ENCODE data around the gene GAL3ST2.
"Not testable (repeated sequence)": the region's sequence is repeated elsewhere in the genome, so short reads cannot be mapped to it uniquely, and the experiment has no call there.

The GAL3ST2 gene

GRCh38 chr2:241810307-241811200 lies 33.9 kb downstream of the GAL3ST2 start:
- no peak for DNase-seq

GRCh38 chr2:241811201-241811951 lies 34.8 kb downstream of the GAL3ST2 start:
- no peak for DNase-seq

DNA sequence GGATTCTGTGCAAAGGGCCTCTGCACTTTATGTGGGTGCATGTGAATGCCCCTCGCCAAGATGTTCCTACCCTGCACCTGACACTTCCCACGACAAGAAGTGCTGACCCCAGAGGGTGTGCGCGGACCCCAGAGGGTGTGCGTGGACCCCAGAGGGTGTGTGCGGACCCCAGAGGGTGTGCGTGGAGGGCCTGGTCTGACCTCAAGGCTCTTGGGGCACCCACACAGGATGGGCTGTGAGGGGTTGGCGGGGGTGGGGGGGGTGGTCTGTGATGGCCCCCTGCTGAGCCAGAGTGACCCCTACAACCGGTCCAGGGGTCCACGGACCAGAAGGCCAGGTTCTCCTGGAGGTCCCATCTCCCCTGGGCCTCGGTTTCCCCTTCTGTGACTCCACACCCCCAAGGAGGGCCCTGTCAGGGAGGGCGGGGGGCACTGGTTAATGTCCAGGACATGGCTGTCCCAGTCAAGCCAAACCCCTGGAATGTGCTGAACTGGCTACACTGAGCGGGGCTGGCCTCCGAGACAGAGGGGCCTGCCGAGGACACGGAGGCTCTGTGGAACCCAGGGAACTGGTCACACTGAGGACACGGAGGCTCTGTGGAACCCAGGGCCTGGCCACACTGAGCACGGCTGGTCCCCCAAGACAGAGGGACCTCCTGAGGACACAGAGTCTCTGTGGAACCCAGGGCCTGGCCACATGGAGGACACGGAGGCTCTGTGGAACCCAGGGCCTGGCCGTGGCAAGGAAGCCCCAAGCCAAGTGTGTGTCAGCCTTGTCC lies 35.5 kb downstream of the GAL3ST2 start:
- no peak for DNase-seq

GRCh38 chr2:241812730-241813643 lies 36.4 kb downstream of the GAL3ST2 start:
- no peak for DNase-seq

GRCh38 chr2:241813644-241814392 lies 37.2 kb downstream of the GAL3ST2 start:
- no peak for DNase-seq

- DNase-seq, result no peak
These were observed 37.7 kb downstream of the GAL3ST2 start for GRCh38 chr2:241814393-241814642.

- DNase-seq, result no peak
These were observed 38.2 kb downstream of the GAL3ST2 start for GRCh38 chr2:241814643-241815476.

GRCh38 chr2:241815477-241816430 lies 39.1 kb downstream of the GAL3ST2 start:
- DNase-seq, result no peak

- no peak for DNase-seq
These were observed 40.0 kb downstream of the GAL3ST2 start for GRCh38 chr2:241816431-241817121.

DNA sequence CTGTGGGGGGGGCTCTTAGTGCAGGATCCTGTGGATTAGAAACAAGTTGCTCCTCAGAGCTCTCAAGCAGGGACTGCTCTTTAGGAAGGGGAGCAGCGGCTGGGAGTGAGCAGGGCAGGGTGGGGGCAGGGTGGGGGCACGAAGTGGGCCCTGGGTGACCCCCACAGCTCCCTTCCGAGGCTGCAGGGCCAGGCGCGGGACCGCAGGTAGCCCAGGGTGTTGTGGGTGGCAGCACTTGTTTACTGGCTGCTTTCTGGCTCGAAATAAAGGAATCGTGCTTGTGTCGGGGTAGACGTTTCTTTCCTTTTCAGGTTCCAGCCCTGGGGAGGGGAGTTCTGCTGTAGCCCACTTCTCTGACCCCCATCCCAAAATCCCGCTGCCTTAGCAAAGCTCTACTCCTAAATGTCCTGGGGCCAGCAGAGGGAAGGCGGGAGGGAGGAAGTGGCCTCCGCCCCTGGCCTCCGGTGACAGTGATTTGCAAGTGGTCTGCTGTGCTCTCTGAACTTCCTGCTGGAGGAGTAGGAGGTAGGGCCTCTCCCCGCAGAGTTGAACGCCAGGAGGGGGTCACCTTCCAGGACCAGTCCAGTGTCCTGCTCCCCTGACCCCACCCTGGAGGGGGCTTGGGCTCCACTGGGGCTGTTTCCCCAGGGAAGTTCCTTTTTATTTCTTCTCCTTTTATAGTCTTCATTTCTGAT lies 40.7 kb downstream of the GAL3ST2 start:
- no peak for DNase-seq

DNA sequence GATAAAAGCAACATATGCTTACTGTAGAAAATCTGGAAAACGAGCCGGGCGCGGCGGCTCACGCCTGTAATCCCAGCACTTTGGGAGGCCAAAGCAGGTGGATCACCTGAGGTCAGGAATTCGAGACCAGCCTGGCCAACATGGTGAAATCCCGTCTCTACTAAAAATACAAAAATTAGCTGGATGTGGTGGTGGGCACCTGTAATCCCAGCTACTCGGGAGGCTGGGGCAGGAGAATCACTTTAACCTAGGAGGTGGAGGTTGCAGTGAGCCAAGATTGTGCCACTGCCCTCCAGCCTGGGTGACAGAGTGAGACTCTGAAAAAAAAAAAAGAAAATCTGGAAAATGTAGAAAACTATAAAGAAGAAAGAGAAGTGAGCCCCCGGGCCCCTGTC lies 41.2 kb downstream of the GAL3ST2 start:
- DNase-seq, result not testable (repeated sequence)

- no peak for DNase-seq
These were observed 41.8 kb downstream of the GAL3ST2 start for GRCh38 chr2:241818229-241818942.

- no peak for DNase-seq
These were observed 42.3 kb downstream of the GAL3ST2 start for GRCh38 chr2:241818943-241819270.

GRCh38 chr2:241819947-241820624 lies 43.5 kb downstream of the GAL3ST2 start:
- not testable (repeated sequence) for DNase-seq

- no peak for DNase-seq
These were observed 44.2 kb downstream of the GAL3ST2 start for GRCh38 chr2:241820625-241821384.

Data from NK-92 treated with Interleukin-12 subunit alpha and Interleukin-12 subunit beta, amount 100 ng/mL, for 24 hours (cell line).